Uterus (tissue), 4 donors: ENCODE data around the gene JAZF1. TPM values are rescaled to one million over a fixed set of nuclear protein-coding genes. Genes with fewer than 3 reads are reported as not detected.

Source experiments
- DNase-seq, 2 donors: peaks; one replicate each; pipeline ENCODE4 v3.0.0-alpha.2; 2019 to 2020
- H3K27ac ChIP-seq, 2 donors: fragments of 200-600 bp; sonication (generic); 1 replicate in 1 of 2; 2 replicates in 1 of 2; pipeline ENCODE4 v1.5.1; 2016 to 2018
- H3K27me3 ChIP-seq, 2 donors: fragments of 200-600 bp; sonication (generic); one replicate each; pipeline ENCODE4 v1.5.1; 2018 to 2019; ENCODE audit warnings: control low read depth in 1 of 2
- H3K36me3 ChIP-seq, 2 donors: fragments of 200-600 bp; sonication (generic); one replicate each; pipeline ENCODE4 v1.5.1; 2019; ENCODE audit warnings: control low read depth in 1 of 2
- H3K4me1 ChIP-seq, 2 donors: fragments of 200-600 bp; sonication (generic); one replicate each; pipeline ENCODE4 v1.5.1; 2018 to 2019; ENCODE audit warnings: control low read depth in 1 of 2
- H3K4me3 ChIP-seq, 2 donors: fragments of 200-600 bp; sonication (generic); 1 replicate in 1 of 2; 2 replicates in 1 of 2; pipeline ENCODE4 v1.5.1; 2018 to 2019; ENCODE audit warnings: mild to moderate bottlenecking in 1 of 2
- H3K9me3 ChIP-seq, 2 donors: fragments of 200-600 bp; sonication (generic); one replicate each; pipeline ENCODE4 v1.5.1; 2019; ENCODE audit warnings: control low read depth in 1 of 2
- CTCF ChIP-seq, 4 experiments: fragments of 200-600 bp in 2 of 4; fragments of 450-650 bp in 2 of 4; sonication (generic) in 2 of 4; IDR thresholded peaks; one replicate each; pipeline ENCODE4 v1.5.1; 2016 to 2019; ENCODE audit warnings: antibody characterized with exemption in 4 of 4, mild to moderate bottlenecking in 2 of 4, moderate library complexity in 1 of 4
- POLR2A ChIP-seq, 2 donors: fragments of 450-650 bp; IDR thresholded peaks; one replicate each; pipeline ENCODE4 v1.6.1; 2016; ENCODE audit warnings: antibody characterized with exemption in 2 of 2, mild to moderate bottlenecking in 1 of 2, moderate library complexity in 1 of 2
- intact Hi-C: fragments of 100-400 bp; cut with DNase I; formaldehyde crosslinking; loops from one replicate; pipeline ENCODE4 v1.15.1; 2023; ENCODE audit warnings: low total_unique reads
- total RNA-seq, 4 donors: library from RNA; depleted of rRNA in 3 of 4; stranded (reverse); fragments of >200 nt in 3 of 4; gene quantifications; one replicate each; pipeline versions ENCODE4 v1.1.0 to v1.2.4, GENCODE V29; 2014 to 2023
- donor health status: DM: yes; HTN: yes; CAD: no.

The JAZF1 gene
- total RNA-seq, 4 donors from 2014 or later: 27.6 to 58.5 (median 34.4) TPM

GRCh38 chr7:28048694-28049093 is 131.9 kb downstream of the JAZF1 start:
- no peak overlapping the region for H3K4me3 ChIP-seq
- H3K4me1 ChIP-seq: no peaks in the 10 kb centered on the region
- TF ChIP-seq POLR2A (IDR thresholded peaks at IDR 0.05) (no peak), CTCF (IDR thresholded peaks at IDR 0.05) (no peak)
- intact Hi-C loops: no loop called here
- no peak for DNase-seq
- H3K27me3 ChIP-seq: no peaks in the 10 kb centered on the region
- no peaks in the 10 kb centered on the region for H3K36me3 ChIP-seq
- no peaks in the 10 kb centered on the region for H3K9me3 ChIP-seq
- H3K27ac ChIP-seq: no peak overlapping the region

DNA sequence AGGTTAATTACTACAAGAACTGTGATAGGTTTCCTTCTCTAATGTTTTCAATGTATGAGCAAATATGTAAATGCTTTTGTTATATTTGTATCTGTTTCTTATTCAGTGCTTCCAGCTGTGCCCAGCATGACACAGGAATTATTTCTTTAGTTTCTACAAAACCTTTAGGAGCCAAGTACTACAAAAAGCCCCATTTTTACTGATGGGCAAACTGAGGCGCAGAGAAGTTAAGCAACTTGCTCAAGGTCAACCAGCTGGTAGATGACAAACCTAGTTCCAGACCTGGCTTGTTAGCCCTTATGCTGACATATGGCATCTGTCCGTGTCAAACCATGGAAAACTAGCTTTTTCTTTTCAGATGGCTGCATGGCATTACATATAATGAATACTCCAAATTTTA is 134.6 kb downstream of the JAZF1 start:
- DNase-seq: no peak
- intact Hi-C loops: no loop called here
- Histone ChIP-seq H3K9me3 (no peaks in the 10 kb centered on the region), H3K4me3 (no peak overlapping the region), H3K4me1 (no peaks in the 10 kb centered on the region), H3K36me3 (no peaks in the 10 kb centered on the region), H3K27ac (no peak overlapping the region), H3K27me3 (no peaks in the 10 kb centered on the region)
- TF ChIP-seq POLR2A (IDR thresholded peaks at IDR 0.05) (no peak), CTCF (IDR thresholded peaks at IDR 0.05) (no peak)

- Histone ChIP-seq H3K36me3 (no peaks in the 10 kb centered on the region), H3K4me3 (no peak overlapping the region), H3K27me3 (no peaks in the 10 kb centered on the region), H3K27ac (no peak overlapping the region), H3K4me1 (no peaks in the 10 kb centered on the region), H3K9me3 (no peaks in the 10 kb centered on the region)
- no peak for DNase-seq
- TF ChIP-seq POLR2A (IDR thresholded peaks at IDR 0.05): no peak
- TF ChIP-seq CTCF (IDR thresholded peaks at IDR 0.05): no peak
- intact Hi-C loops: no loop called here
These were observed 135.0 kb downstream of the JAZF1 start for GRCh38 chr7:28045592-28045991.

DNA sequence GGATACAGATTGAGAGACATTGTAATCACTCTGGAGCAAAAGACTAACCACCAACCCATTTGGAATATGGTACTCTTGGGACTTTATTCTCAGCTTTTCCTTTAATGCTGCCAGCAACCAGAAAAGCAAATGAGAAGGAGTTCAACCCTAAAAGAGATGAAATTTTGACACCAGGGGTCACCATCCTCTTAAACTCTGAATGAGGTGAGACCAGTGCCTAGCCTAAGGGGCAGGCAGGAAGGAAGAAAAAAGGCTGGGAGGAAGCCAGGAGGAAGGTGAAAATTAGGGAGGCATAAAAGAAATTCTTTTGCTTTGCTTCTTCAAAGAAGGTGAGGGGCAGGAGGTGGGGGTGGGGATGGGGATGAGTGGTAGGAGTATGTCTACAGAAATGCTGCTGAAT is 135.8 kb downstream of the JAZF1 start:
- Histone ChIP-seq H3K27me3 (no peaks in the 10 kb centered on the region), H3K4me1 (no peaks in the 10 kb centered on the region), H3K9me3 (no peaks in the 10 kb centered on the region), H3K36me3 (no peaks in the 10 kb centered on the region), H3K27ac (no peak overlapping the region), H3K4me3 (no peak overlapping the region)
- no peak for TF ChIP-seq POLR2A (IDR thresholded peaks at IDR 0.05)
- no peak for TF ChIP-seq CTCF (IDR thresholded peaks at IDR 0.05)
- intact Hi-C loops: no loop called here
- DNase-seq: no peak

DNA sequence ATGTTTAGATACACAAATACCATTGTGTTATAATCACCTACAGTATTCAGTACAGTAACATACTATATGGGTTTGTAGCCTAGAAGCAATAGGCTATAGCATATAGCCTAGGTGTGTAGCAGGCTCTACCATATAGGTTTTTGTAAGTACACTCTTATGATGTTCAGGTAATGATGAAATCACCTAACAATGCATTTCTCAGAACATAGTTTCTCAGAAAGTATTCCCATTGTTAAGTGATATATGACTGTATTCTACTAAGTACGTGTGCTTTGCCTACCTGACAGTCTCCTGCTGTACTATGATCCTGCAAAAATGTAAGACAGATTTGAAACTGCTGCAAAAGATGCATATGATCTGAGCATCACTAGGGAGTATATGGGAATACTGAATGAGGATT is 137.9 kb downstream of the JAZF1 start:
- H3K27ac ChIP-seq: no peak overlapping the region
- TF ChIP-seq CTCF (IDR thresholded peaks at IDR 0.05) (no peak), POLR2A (IDR thresholded peaks at IDR 0.05) (no peak)
- intact Hi-C loops: no loop called here

More for the DNA sequence above, 137.9 kb downstream of the JAZF1 start:
- Histone ChIP-seq H3K4me3 (no peak overlapping the region), H3K27me3 (no peaks in the 10 kb centered on the region), H3K36me3 (no peaks in the 10 kb centered on the region), H3K9me3 (no peaks in the 10 kb centered on the region), H3K4me1 (no peaks in the 10 kb centered on the region)
- no peak for DNase-seq
